SK-N-SH (cell line): ENCODE measurements around the gene HOXD10.

Experiments used
- EP300 ChIP-seq, 2 experiments: IDR thresholded peaks; 2 replicates each; pipeline versions ENCODE4 v1.4.0 to v1.6.1; 2012; ENCODE audit warnings: borderline replicate concordance in 1 of 2, low read depth in 1 of 2, low read length in 1 of 2
- GATA2 ChIP-seq: sonication (generic); formaldehyde crosslinking; IDR thresholded peaks from 2 replicates; pipeline ENCODE4 v1.5.0; 2020; ENCODE audit warnings: mild to moderate bottlenecking, missing genetic modification reagents
- MEF2A ChIP-seq: IDR thresholded peaks from 2 replicates; pipeline ENCODE4 v1.4.0; 2012; ENCODE audit warnings: low read depth, borderline replicate concordance
- MXI1 ChIP-seq: IDR thresholded peaks from 2 replicates; pipeline ENCODE4 v1.6.1; 2012; ENCODE audit warnings: mild to moderate bottlenecking, low read depth, low read length, improper control_type of control experiment
- NRF1 ChIP-seq: IDR thresholded peaks from 2 replicates; pipeline ENCODE4 v1.6.1; 2012; ENCODE audit warnings: low read depth, mild to moderate bottlenecking, low read length
- RAD21 ChIP-seq: IDR thresholded peaks from 2 replicates; pipeline ENCODE4 v1.6.1; 2012; ENCODE audit warnings: mild to moderate bottlenecking, low read length
- RFX5 ChIP-seq: IDR thresholded peaks from 2 replicates; pipeline ENCODE4 v1.6.1; 2012; ENCODE audit warnings: mild to moderate bottlenecking, improper control_type of control experiment, low read length
- SIN3A ChIP-seq: IDR thresholded peaks from 2 replicates; pipeline ENCODE4 v1.6.1; 2012; ENCODE audit warnings: low read depth, mild to moderate bottlenecking, low read length, moderate library complexity, borderline replicate concordance
- TAF1 ChIP-seq: IDR thresholded peaks from 2 replicates; pipeline ENCODE4 v1.6.1; 2012; ENCODE audit warnings: low read depth, mild to moderate bottlenecking, low read length, moderate library complexity, borderline replicate concordance
- USF2 ChIP-seq: fragments of 150-350 bp; IDR thresholded peaks from 2 replicates; pipeline ENCODE4 v1.6.1; 2017; ENCODE audit warnings: antibody characterized with exemption, low read length, low read depth, borderline replicate concordance
- TF ChIP-seq, protein P1 (sequence below): fragments of 200-600 bp; sonication (generic); IDR thresholded peaks from 2 replicates; pipeline ENCODE4 v1.6.1; 2017; ENCODE audit warnings: antibody characterized with exemption, mild to moderate bottlenecking, moderate library complexity

GRCh38 chr2:176114930-176115625 is 1.5 kb upstream of the HOXD10 start:
- TF ChIP-seq, protein P1, sequence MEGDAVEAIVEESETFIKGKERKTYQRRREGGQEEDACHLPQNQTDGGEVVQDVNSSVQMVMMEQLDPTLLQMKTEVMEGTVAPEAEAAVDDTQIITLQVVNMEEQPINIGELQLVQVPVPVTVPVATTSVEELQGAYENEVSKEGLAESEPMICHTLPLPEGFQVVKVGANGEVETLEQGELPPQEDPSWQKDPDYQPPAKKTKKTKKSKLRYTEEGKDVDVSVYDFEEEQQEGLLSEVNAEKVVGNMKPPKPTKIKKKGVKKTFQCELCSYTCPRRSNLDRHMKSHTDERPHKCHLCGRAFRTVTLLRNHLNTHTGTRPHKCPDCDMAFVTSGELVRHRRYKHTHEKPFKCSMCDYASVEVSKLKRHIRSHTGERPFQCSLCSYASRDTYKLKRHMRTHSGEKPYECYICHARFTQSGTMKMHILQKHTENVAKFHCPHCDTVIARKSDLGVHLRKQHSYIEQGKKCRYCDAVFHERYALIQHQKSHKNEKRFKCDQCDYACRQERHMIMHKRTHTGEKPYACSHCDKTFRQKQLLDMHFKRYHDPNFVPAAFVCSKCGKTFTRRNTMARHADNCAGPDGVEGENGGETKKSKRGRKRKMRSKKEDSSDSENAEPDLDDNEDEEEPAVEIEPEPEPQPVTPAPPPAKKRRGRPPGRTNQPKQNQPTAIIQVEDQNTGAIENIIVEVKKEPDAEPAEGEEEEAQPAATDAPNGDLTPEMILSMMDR, result no peak
- no peak for TF ChIP-seq MEF2A
- no peak for TF ChIP-seq NRF1
- TF ChIP-seq GATA2 (CRISPR knock-in tag), result no peak
- TF ChIP-seq USF2, result no peak
- TF ChIP-seq MXI1, result no peak
- no peak for TF ChIP-seq RAD21
- no peak for TF ChIP-seq RFX5
- no peak for TF ChIP-seq SIN3A
- TF ChIP-seq EP300 (IDR thresholded peaks at IDR 0.05; ENCODE audit: borderline replicate concordance in 1 of 2, low read depth in 1 of 2, low read length in 1 of 2), result no peak
- TF ChIP-seq TAF1, result no peak
